Mesothelial cell of epicardium (in vitro differentiated cells): Measurements from ENCODE around the gene KCNMA1. TPM values are rescaled to one million over a fixed set of nuclear protein-coding genes. Genes with fewer than 3 reads are reported as not detected.

Source experiments
- DNase-seq, 2 experiments: peaks; one replicate each; pipeline ENCODE4 v3.0.0; 2021; ENCODE audit warnings: low spot score in 2 of 2; ENCODE audit not compliant: unreplicated experiment in 2 of 2
- H3K27ac Mint-ChIP-seq: 2 replicates; pipeline ENCODE4 v1.8.0; 2021; ENCODE audit warnings: mixed read lengths
- H3K27me3 Mint-ChIP-seq: 2 replicates; pipeline ENCODE4 v1.8.0; 2021; ENCODE audit warnings: low read depth, mixed read lengths
- H3K36me3 Mint-ChIP-seq: 2 replicates; pipeline ENCODE4 v1.8.0; 2021; ENCODE audit warnings: mixed read lengths
- H3K4me1 Mint-ChIP-seq: 2 replicates; pipeline ENCODE4 v1.8.0; 2021; ENCODE audit warnings: mixed read lengths
- H3K4me3 Mint-ChIP-seq: 2 replicates; pipeline ENCODE4 v1.8.0; 2021; ENCODE audit warnings: mild to moderate bottlenecking, moderate library complexity, mixed read lengths
- H3K9me3 Mint-ChIP-seq: 2 replicates; pipeline ENCODE4 v1.8.0; 2021; ENCODE audit warnings: mixed read lengths
- CTCF ChIP-seq: fragments of 200-600 bp; sonication (generic); IDR thresholded peaks from one replicate; pipeline ENCODE4 v1.5.0; 2021; ENCODE audit warnings: antibody characterized with exemption; ENCODE audit not compliant: unreplicated experiment
- total RNA-seq: library from RNA; stranded (reverse); gene quantifications from 3 replicates; pipeline ENCODE4 v1.2.1, GENCODE V29; 2021

The KCNMA1 gene
- total RNA-seq, 1 donor from 2014 or later: 44.0 TPM

GRCh38 chr10:77120012-77120411 is 517.6 kb downstream of the KCNMA1 start:
- Mint-ChIP-seq H3K36me3 (no peaks in the 10 kb centered on the region), H3K4me3 (no peak overlapping the region), H3K9me3 (no peaks in the 10 kb centered on the region), H3K27ac (no peak overlapping the region), H3K4me1 (peaks cover 41% of the 10 kb centered on the region), H3K27me3 (no peaks in the 10 kb centered on the region)
- no peak for TF ChIP-seq CTCF
- DNase-seq: no peak

GRCh38 chr10:77118603-77119282 is 518.9 kb downstream of the KCNMA1 start:
- no peaks in the 10 kb centered on the region for H3K9me3 Mint-ChIP-seq

GRCh38 chr10:77117501-77117900 is 520.1 kb downstream of the KCNMA1 start:
- no peaks in the 10 kb centered on the region for H3K27me3 Mint-ChIP-seq

More at GRCh38 chr10:77118603-77119282, 518.9 kb downstream of the KCNMA1 start:
- H3K27me3 Mint-ChIP-seq: no peaks in the 10 kb centered on the region
- no peak for TF ChIP-seq CTCF
- no peak overlapping the region for H3K4me3 Mint-ChIP-seq
- H3K4me1 Mint-ChIP-seq: peaks cover 37% of the 10 kb centered on the region
- DNase-seq: no peak
- H3K36me3 Mint-ChIP-seq: no peaks in the 10 kb centered on the region
- H3K27ac Mint-ChIP-seq: no peak overlapping the region

GRCh38 chr10:77116904-77117303 is 520.7 kb downstream of the KCNMA1 start:
- Mint-ChIP-seq H3K27me3 (no peaks in the 10 kb centered on the region), H3K36me3 (no peaks in the 10 kb centered on the region), H3K4me3 (no peak overlapping the region), H3K9me3 (no peaks in the 10 kb centered on the region), H3K27ac (no peak overlapping the region), H3K4me1 (peaks cover 33% of the 10 kb centered on the region)
- no peak for DNase-seq
- TF ChIP-seq CTCF: no peak

More at GRCh38 chr10:77117501-77117900, 520.1 kb downstream of the KCNMA1 start:
- H3K27ac Mint-ChIP-seq: no peak overlapping the region
- H3K4me1 Mint-ChIP-seq: peaks cover 33% of the 10 kb centered on the region
- no peaks in the 10 kb centered on the region for H3K9me3 Mint-ChIP-seq
- H3K36me3 Mint-ChIP-seq: no peaks in the 10 kb centered on the region
- no peak for DNase-seq
- no peak overlapping the region for H3K4me3 Mint-ChIP-seq
- TF ChIP-seq CTCF: no peak

- Mint-ChIP-seq H3K4me3 (no peak overlapping the region), H3K27ac (no peak overlapping the region), H3K27me3 (no peaks in the 10 kb centered on the region), H3K9me3 (no peaks in the 10 kb centered on the region), H3K36me3 (no peaks in the 10 kb centered on the region), H3K4me1 (peaks cover 13% of the 10 kb centered on the region)
- no peak for TF ChIP-seq CTCF
- DNase-seq: no peak
These were observed 523.3 kb downstream of the KCNMA1 start for GRCh38 chr10:77114181-77114821.
